ENCODE data around the gene GGACT.
"Not testable (repeated sequence)": the region's sequence is repeated elsewhere in the genome, so short reads cannot be mapped to it uniquely, and the experiment has no call there.

GGACT gene

DNA sequence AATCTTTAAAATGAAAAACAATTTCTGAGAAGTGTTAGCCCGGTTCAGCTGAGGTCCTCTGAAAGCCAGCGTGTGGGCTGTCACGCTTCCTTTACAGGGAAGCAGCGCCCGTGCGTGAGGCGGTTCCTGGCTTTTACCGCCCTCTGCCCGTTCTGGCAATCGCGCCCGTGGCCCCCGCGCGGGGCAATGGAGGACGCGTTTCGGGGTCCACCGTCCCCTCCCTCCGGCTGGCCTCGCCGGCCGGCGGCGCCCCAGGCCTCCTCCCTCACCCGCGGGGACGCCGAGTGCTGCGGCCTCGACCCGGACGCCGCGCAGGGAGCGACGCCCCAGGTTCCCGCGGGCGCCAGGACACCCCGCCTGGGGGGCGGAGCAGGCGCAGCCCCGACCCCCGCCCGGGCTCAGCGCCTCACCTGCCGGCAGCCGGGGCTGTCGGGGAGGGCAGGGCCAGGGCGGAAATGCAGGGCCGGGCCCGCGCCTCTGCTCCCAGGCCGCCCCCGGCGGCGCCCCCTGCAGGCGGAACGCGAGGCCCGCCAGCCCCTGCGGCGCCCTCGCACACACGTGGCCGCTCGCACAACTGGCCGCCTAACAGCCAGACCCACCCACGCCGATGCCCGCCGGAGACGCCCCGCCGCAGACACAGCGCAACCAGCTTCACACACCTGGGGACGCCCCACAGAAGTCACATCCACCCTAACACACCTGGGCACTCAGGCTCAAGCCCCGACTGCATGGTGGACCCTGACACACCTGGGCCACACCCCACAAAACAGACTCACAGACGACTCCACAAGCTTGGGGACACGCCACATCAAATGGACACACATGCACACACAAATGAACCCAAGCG is at the start of gene GGACT:
TSS of gene GGACT (minus strand) at position 459 of the 847 bp plus-strand sequence. CDS start 56,198 bp downstream, outside the sequence.
- peak; percentile 87 for DNase-seq

- no peak for DNase-seq
These were observed 49.2 kb upstream of the GGACT start for GRCh38 chr13:100637796-100638195.

DNA sequence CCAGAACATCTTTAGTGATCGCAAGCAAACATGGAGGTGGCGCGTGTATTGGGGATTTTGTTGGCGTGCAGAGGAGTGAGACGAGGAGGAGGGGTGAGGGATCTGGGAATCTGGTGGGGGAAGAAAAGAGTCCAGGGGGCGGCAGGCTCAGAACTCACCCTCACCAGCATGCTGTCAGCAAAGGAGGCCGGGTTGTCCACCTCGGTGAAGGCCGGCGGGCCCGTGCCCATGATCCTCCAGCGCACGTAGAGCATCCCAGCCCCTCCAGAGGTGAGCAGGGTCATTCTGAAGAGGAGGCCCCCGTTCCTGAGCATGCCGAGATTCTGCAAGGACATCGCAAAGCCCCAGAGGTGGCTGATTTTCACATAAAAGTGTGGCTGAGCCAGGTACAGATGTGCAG is 48.8 kb upstream of the GGACT start:
- no peak for DNase-seq

GRCh38 chr13:100636441-100636840 is 47.9 kb upstream of the GGACT start:
- DNase-seq: no peak

DNA sequence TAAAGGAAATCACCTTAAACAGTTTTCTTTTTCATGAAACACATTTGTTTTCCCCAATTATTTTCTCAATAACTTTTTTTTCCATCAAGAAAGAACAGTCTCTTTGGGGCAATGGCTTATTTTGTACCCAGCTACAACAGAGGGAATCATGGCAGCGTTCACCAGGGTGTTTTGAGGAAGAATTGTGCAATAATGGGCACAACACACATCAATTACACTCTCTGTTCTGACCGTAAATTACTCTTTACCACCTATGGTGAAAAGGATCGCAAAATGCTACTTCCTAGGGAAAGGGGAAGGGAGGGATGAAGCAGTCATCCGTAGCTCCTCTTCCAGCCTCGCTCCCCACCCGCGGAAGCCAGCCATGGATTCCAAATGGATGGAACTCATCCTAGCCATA is 47.4 kb upstream of the GGACT start:
- no peak for DNase-seq

DNA sequence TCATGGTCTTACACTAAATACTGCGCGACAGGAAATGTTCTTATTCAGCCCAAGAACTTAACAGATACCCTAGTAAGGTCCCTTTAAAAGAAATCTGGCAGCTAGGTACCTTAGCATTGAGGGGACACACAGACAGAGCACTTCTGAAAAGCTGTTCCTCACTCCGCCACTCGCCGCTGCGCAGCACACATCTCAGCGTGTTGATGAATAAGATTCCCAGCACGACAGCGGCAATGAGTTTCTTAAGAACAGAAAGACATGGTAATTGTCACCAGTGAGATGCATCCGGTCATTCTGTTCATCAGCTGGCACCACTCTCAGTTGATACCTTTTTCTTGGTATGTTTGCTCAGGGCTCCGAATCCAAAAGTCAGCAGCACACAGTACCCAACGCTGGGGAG is 46.1 kb upstream of the GGACT start:
- no peak for DNase-seq

- no peak for DNase-seq
These were observed 44.9 kb upstream of the GGACT start for GRCh38 chr13:100633461-100633860.

DNA sequence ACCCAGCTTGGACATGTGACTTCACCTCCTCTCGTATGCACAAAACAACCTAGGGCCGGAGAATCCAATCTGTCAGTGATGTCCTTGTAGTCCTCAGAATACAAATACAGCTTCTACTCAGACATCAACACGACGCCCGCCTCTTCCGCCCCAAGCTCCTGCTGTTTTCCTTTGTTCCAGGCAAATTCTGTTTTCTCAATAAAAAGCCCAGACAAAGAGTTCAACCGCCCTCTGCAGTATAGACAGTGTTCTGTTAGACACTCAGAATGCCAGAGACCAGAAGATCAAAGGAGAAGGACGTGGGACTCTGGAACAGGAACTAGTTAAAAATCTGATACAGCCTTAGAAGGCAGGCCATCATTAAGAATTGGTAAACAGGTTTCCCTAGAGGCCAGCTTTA is 42.0 kb upstream of the GGACT start:
- no peak for DNase-seq

DNA sequence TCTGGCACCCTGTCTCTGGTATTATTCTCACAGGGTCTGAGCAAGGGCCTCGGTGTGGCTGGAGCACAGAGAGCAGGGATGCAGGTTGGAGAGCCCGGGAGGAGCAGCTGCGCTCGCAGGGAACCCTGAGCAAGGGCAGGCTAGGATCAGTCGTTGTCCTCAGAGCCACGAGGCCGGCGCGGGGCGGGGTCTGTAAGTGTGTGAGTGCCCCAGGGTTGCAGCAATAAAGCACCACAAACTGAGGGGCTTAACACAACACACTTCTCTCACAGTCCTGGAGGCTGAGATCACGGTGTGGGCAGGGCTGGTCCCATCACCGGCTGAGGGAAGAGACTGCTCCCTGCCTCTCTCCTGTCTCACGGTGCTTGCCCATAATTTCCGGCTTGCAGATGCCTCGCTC is 38.5 kb upstream of the GGACT start:
- no peak for DNase-seq

DNA sequence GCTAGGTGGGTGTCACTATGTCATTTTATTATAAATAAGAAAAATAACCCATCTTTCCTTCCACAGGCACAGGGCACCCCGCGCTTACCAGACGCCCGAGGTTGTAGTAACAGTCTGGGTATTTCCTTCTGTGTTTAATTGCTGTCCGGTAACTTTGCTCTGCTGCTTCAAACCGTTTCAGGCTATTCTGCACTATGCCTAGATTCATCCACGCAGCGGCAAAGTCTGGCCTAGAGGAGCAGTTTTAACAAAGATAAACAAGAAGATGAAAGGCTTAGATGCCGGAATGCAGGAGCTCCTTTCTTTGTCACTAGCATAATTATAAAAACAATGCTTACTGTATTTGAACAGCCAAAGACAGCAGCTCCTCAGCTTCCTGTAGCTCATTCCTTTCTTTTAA is 36.9 kb upstream of the GGACT start:
- no peak for DNase-seq

DNA sequence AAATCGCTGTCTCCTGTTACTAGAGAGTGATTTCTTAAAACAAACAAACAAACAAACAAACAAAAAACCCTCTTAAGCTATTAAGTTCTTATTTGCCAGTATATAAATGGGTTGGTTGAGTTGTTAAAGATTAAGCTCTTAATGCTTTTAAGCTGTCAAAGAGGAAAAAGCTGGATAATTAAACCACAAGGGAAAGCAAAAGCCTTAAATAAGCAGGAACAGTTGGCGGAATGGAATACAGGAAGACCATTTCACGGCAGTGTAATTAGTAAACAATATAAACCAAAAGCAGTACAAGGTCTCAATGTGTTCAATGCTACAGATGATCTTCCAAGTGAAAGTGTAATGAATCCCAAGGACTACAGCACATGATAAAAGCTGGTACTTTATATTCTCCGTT is 32.2 kb upstream of the GGACT start:
- no peak for DNase-seq

DNA sequence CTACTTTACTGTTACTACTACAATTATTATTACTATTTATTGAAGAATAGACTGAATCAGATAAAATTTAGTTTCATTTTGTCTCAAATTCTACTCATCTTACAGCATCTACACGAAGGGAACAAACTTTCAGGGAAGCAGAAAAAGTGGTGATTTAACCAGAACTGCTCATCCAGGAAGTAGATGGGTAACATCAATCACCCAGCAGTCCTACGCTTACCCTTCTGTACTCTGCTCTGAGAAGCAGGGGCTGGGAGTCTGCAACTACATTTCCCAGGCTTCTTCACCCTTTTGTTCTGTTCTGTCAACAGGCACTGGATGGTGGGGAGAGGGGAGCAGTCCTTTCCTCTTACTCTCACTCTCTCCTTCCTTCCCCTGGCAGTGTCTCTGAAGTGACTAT is 31.4 kb upstream of the GGACT start:
- no peak for DNase-seq

- not testable (repeated sequence) for DNase-seq
These were observed 30.3 kb upstream of the GGACT start for GRCh38 chr13:100618897-100619296.

- DNase-seq: no peak
These were observed 24.4 kb upstream of the GGACT start for GRCh38 chr13:100613031-100613430.

DNA sequence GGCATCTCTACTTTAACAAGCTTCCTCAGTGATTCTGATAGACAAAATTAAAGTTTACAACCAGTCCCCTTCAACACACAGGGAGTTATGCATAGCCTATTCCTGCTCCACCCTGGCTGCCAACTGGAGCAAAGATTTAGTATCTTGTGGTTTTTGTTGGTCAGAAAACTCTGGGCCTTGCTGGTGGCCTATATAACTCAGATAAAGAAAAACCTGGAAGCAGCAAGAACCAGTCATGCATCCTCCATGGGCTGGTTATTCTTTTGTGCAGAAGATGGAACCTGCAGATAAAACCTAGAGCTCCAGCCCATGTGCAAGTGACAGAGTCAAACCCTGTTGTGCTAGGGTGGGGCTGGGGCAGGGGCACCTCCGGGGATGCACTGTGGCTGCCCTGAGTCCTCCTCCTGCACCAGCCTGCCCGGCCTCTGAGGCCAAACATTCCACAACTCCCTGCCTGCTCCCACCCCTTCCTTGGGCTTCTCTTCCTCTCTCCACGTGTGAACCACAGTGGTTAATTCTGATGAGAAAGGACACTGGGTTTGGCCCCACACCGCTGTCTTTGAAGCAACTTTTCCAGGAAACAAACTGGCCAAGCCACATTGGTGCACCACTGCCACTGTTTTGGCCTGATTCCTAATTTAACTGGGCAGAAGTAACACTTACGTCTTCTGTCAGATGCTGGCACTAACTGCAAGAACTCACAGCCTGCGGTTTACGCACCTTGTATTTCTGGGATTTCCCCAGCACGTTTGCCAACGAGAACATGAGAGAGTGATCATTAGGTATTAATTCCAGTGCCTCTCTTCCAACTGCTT is 23.3 kb upstream of the GGACT start:
- DNase-seq: no peak

- DNase-seq: no peak
These were observed 22.1 kb upstream of the GGACT start for GRCh38 chr13:100610391-100611347.

- no peak for DNase-seq
These were observed 20.3 kb upstream of the GGACT start for GRCh38 chr13:100608906-100609305.

DNA sequence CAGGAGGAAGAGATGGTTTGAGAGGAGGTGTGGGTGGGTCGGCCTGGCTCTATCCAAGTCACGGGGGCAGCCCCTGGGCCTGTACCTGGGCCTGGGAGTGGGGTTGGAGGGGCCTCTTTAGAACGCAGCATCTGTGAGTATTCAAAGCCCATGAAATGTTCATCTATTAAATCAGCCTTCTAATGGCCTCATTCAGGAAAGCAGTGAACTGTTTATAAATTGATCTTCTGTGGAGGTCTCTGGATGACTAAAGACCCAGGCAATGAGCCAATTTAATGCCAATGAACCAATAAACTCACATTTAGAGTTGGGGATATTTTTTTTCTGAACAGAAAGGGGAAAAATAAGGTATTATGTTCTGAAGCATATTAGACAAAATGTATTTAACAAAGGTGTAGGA is 19.9 kb upstream of the GGACT start:
- DNase-seq: no peak

- DNase-seq: no peak
These were observed 16.5 kb upstream of the GGACT start for GRCh38 chr13:100604918-100605710.

- no peak for DNase-seq
These were observed 14.0 kb upstream of the GGACT start for GRCh38 chr13:100602493-100603111.

DNA sequence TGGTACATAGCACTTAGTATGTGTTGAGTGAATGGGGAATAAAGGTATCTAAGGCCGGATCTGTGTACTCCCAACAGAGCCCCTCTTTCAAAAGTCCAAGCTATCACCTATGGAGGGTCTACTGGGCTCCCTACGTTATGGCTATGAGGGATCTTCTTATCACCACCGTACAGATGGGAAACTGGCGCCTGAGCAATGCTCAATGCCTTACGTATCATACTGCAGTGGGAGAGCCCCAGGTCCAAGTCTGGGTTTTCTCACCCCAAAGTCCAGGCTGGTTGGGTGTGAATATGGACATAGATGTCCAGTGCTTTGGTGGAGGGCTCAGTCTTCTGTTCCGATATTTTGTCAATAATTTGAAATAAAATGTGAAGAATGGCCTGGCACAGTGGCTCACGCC is 13.1 kb upstream of the GGACT start:
- DNase-seq: no peak

DNA sequence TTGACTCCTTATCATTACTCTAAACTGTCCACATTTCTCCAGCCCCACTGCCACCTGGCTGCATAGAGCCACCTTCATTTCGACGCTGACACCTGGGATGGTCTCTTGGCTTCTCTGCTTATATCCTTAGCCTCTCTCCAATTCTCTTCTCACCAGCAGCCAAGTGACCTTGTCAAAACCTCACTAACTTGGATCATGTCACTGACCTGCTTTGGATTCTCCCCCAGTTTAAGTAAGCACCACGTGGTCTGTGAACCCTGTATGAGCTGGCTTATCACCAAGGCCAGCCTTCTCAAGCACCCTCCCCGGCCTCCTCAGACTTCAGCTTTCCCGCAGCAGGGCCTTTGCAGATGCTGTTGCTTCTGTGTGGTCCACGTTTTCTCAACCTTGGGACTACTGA is 12.3 kb upstream of the GGACT start:
- no peak for DNase-seq

All from stimulated activated CD4-positive, alpha-beta T cell treated with anti-CD3 and anti-CD28 coated beads, Interleukin-12 subunit alpha, Interleukin-12 subunit beta, amount 100 ng/mL, for 4 hours (primary cell).